Measurements from ENCODE around the gene UQCRHL.

- TF ChIP-seq, protein P1, sequence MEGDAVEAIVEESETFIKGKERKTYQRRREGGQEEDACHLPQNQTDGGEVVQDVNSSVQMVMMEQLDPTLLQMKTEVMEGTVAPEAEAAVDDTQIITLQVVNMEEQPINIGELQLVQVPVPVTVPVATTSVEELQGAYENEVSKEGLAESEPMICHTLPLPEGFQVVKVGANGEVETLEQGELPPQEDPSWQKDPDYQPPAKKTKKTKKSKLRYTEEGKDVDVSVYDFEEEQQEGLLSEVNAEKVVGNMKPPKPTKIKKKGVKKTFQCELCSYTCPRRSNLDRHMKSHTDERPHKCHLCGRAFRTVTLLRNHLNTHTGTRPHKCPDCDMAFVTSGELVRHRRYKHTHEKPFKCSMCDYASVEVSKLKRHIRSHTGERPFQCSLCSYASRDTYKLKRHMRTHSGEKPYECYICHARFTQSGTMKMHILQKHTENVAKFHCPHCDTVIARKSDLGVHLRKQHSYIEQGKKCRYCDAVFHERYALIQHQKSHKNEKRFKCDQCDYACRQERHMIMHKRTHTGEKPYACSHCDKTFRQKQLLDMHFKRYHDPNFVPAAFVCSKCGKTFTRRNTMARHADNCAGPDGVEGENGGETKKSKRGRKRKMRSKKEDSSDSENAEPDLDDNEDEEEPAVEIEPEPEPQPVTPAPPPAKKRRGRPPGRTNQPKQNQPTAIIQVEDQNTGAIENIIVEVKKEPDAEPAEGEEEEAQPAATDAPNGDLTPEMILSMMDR (IDR thresholded peaks at IDR 0.05) = no peak
- TF ChIP-seq POLR2A (IDR thresholded peaks at IDR 0.05) = no peak
Measured at GRCh38 chr1:15808955-15809354, 1.5 kb upstream of the UQCRHL start.

All from uterus (tissue), 2 donors.